ENCODE measurements around the gene ZC3H12A.

The ZC3H12A gene

DNA sequence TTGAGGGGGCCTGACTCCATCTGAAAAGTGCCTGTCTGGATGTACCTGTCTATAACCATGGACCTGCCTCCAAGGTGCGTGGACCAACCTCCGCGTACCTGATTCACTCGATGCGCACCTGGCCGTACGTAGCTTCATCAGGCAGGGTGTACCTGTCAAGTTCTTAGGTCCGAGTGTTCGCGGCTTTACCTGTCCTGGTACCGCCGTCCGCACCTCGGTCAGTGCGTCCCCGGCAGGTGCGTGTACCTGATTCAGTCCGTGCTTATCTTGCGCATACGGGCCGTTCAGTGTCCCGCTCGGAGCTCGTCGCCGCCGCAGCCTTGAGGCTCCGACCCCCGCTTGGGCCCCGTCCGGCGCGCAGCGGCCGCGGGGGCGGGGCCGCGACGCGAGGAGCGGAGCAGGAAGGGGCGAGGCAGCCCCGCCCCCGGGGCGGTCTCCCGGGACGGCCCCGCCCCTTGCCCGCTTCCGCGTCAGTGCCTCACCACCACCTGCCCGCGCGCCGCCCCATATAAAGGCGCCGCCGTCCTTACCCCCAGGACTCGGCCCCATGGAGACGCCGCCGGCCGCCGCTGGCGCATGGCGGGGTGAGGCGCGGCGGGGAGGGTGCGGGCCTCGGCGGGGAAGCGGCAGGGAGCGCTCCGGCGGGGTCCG, at the start of gene ZC3H12A:
Gene ZC3H12A (plus strand): TSS at position 535 of the 651 bp plus-strand sequence. CDS start 917 bp downstream, outside the sequence.
- DNase-seq (ENCODE audit: low read depth): peak; percentile 91
- H3K4me3 ChIP-seq (ENCODE audit: low read depth, low read length): peak within 1 kb of the TSS; percentile 61
- TF ChIP-seq CTCF (conservative IDR thresholded peaks at IDR 0.05; ENCODE audit: low read depth, low read length): no peak

DNA sequence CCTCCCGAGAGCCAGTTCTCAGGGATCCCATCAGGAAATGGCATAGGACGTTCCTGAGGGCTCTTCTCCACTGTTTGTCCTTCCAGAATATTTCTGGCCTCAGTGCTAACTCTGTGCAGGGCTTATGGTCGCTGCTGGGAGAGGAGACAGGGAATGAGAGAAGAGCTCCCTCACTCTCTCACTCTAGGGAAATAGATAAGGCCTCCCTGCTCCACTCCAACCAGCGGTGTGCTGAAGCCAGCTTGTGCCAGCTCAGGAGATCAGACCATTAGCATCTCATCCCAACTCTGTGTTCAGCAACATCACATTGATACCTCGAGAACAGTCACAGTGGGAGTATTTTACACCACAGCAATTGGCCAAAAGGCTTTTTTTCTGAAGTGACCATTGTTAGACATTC, 49.2 kb upstream of the ZC3H12A start:
- no peak overlapping the region for H3K4me3 ChIP-seq (ENCODE audit: low read depth, low read length)
- TF ChIP-seq CTCF (conservative IDR thresholded peaks at IDR 0.05; ENCODE audit: low read depth, low read length): no peak
- DNase-seq (ENCODE audit: low read depth): no peak

GRCh38 chr1:37429029-37429428, 45.4 kb upstream of the ZC3H12A start:
- no peak for DNase-seq (ENCODE audit: low read depth)
- TF ChIP-seq CTCF (conservative IDR thresholded peaks at IDR 0.05; ENCODE audit: low read depth, low read length): no peak
- H3K4me3 ChIP-seq (ENCODE audit: low read depth, low read length): no peak overlapping the region

GRCh38 chr1:37430103-37430985, 44.0 kb upstream of the ZC3H12A start:
- no peak overlapping the region for H3K4me3 ChIP-seq (ENCODE audit: low read depth, low read length)
- TF ChIP-seq CTCF (conservative IDR thresholded peaks at IDR 0.05; ENCODE audit: low read depth, low read length): no peak
- no peak for DNase-seq (ENCODE audit: low read depth)

GRCh38 chr1:37432716-37433115, 41.7 kb upstream of the ZC3H12A start:
- TF ChIP-seq CTCF (conservative IDR thresholded peaks at IDR 0.05; ENCODE audit: low read depth, low read length): peak; percentile 19
- DNase-seq (ENCODE audit: low read depth): no peak
- no peak overlapping the region for H3K4me3 ChIP-seq (ENCODE audit: low read depth, low read length)

GRCh38 chr1:37433171-37433570, 41.2 kb upstream of the ZC3H12A start:
- no peak for DNase-seq (ENCODE audit: low read depth)
- TF ChIP-seq CTCF (conservative IDR thresholded peaks at IDR 0.05; ENCODE audit: low read depth, low read length): no peak
- no peak overlapping the region for H3K4me3 ChIP-seq (ENCODE audit: low read depth, low read length)

All from choroid plexus epithelial cell (primary cell).